Hepatic stellate cell (primary cell): ENCODE results near the gene AMDHD2.
"Not testable (repeated sequence)": the region's sequence is repeated elsewhere in the genome, so short reads cannot be mapped to it uniquely, and the experiment has no call there.

Experiments used
- DNase-seq: peaks from one replicate; pipeline ENCODE4 v3.0.0; 2011; ENCODE audit warnings: low spot score

Gene AMDHD2

GRCh38 chr16:2520097-2520783 lies at the start of gene AMDHD2:
Gene AMDHD2 (plus strand): TSS chr16:2520371. CDS start chr16:2520459, 88 bp downstream.
- peak; percentile 98 for DNase-seq

- no peak for DNase-seq
Measured at GRCh38 chr16:2470603-2471015, 49.6 kb upstream of the AMDHD2 start.

GRCh38 chr16:2471016-2471652 lies 49.0 kb upstream of the AMDHD2 start, which contains the start of gene NTN3:
Gene NTN3 (plus strand): TSS chr16:2471297. CDS start chr16:2471702, 405 bp downstream.
- peak; percentile 52 for DNase-seq

GRCh38 chr16:2471653-2472487 lies 48.3 kb upstream of the AMDHD2 start:
- DNase-seq = no peak

- DNase-seq = no peak
Measured at GRCh38 chr16:2472488-2472864, 47.7 kb upstream of the AMDHD2 start.

GRCh38 chr16:2472885-2473445 lies 47.2 kb upstream of the AMDHD2 start:
- no peak for DNase-seq

- no peak for DNase-seq
Measured at GRCh38 chr16:2473446-2473926, 46.7 kb upstream of the AMDHD2 start.

- DNase-seq = peak; percentile 79
Measured at GRCh38 chr16:2473999-2474876, 45.9 kb upstream of the AMDHD2 start.

- DNase-seq = peak; percentile 100
Measured at GRCh38 chr16:2474877-2475412, 45.2 kb upstream of the AMDHD2 start, which contains the start of gene TBC1D24. Gene TBC1D24 (plus strand): TSS chr16:2475127. CDS start chr16:2496149, 21,022 bp downstream.

- peak; percentile 41 for DNase-seq
Measured at GRCh38 chr16:2475413-2476344, 44.5 kb upstream of the AMDHD2 start.

- no peak for DNase-seq
Measured at GRCh38 chr16:2476345-2476720, 43.8 kb upstream of the AMDHD2 start.

- no peak for DNase-seq
Measured at GRCh38 chr16:2476741-2477140, 43.4 kb upstream of the AMDHD2 start.

GRCh38 chr16:2477327-2477726 lies 42.8 kb upstream of the AMDHD2 start:
- no peak for DNase-seq

GRCh38 chr16:2478279-2478678 lies 41.9 kb upstream of the AMDHD2 start:
- DNase-seq = no peak

- not testable (repeated sequence) for DNase-seq
Measured at GRCh38 chr16:2479996-2480395, 40.2 kb upstream of the AMDHD2 start.

- no peak for DNase-seq
Measured at GRCh38 chr16:2480948-2481347, 39.2 kb upstream of the AMDHD2 start.

GRCh38 chr16:2481676-2482075 lies 38.5 kb upstream of the AMDHD2 start:
- no peak for DNase-seq

GRCh38 chr16:2482249-2482648 lies 37.9 kb upstream of the AMDHD2 start:
- no peak for DNase-seq

GRCh38 chr16:2482708-2483534 lies 37.2 kb upstream of the AMDHD2 start:
- DNase-seq = peak; percentile 81
